SK-N-MC (cell line): Measurements from ENCODE around the gene FREM1.

ENCODE experiments used
- EZH2 ChIP-seq: fragments of 200-600 bp; sonication (generic); IDR thresholded peaks from one replicate; pipeline ENCODE4 v1.6.1; 2017; ENCODE audit warnings: antibody characterized with exemption
- FOXP2 ChIP-seq: optimal IDR thresholded peaks from 2 replicates; pipeline ENCODE3; 2011; ENCODE audit warnings: mild to moderate bottlenecking, moderate library complexity; ENCODE audit not compliant: insufficient read depth; ENCODE audit errors: extremely low read length, control extremely low read depth
- POLR2AphosphoS5 ChIP-seq: IDR thresholded peaks from 2 replicates; pipeline ENCODE4 v1.6.1; 2012; ENCODE audit warnings: mild to moderate bottlenecking, low read depth, low read length, borderline replicate concordance

DNA sequence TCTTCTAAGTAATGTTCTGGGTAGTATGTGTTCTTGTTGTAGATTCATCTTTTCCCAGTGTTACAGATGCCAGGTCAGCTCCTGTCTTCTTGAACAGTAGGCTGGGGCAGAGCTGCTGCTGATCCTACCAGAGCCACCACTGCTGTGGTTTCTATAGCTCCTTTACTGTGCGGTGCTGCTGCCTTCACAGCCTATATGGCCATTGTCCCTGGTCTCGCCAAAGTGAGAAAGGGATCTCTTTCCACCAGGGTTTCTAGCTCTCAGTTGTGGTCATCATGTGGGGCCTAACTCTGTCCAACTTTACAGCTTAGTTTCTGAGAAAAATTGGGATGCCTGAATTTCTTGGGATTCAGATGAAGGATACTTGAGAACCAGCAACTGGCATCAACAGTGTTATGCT lies 116.8 kb downstream of the FREM1 start:
- no peak for TF ChIP-seq POLR2AphosphoS5
- TF ChIP-seq EZH2 = no peak
- no peak for TF ChIP-seq FOXP2
